ENCODE measurements around the gene PPIA.

DNA sequence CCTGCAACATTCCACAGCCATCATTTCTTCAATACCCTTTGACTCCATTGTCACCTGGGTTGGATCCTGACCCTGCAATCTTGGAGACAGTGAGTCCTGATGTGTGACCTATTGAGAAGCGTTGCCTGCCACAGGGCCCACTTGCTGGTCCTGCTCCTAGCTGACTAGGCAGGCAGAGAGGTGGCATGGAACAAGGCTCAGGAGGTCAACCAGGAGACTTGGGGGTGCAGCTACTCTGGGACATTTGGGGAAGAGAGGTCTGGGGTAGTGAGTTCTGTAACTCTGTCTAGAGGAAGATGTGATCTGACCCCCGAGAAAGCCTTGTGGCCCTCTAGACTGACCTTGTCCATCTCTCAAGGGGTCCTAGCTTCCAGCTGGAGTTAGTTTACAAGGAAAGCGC is 46.1 kb upstream of the PPIA start:
- TF ChIP-seq, protein P1, sequence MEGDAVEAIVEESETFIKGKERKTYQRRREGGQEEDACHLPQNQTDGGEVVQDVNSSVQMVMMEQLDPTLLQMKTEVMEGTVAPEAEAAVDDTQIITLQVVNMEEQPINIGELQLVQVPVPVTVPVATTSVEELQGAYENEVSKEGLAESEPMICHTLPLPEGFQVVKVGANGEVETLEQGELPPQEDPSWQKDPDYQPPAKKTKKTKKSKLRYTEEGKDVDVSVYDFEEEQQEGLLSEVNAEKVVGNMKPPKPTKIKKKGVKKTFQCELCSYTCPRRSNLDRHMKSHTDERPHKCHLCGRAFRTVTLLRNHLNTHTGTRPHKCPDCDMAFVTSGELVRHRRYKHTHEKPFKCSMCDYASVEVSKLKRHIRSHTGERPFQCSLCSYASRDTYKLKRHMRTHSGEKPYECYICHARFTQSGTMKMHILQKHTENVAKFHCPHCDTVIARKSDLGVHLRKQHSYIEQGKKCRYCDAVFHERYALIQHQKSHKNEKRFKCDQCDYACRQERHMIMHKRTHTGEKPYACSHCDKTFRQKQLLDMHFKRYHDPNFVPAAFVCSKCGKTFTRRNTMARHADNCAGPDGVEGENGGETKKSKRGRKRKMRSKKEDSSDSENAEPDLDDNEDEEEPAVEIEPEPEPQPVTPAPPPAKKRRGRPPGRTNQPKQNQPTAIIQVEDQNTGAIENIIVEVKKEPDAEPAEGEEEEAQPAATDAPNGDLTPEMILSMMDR (IDR thresholded peaks at IDR 0.05; ENCODE audit: low read depth, low read length), result no peak
- no peak for TF ChIP-seq EZH2phosphoT487 (IDR thresholded peaks at IDR 0.05; ENCODE audit: low read depth)

All from OCI-LY3 (cell line).